GM12874 (cell line): Measurements from ENCODE around the gene GNAZ.

Experiments used
- CTCF ChIP-seq: IDR thresholded peaks from 2 replicates; pipeline ENCODE4 v1.5.1; 2011; ENCODE audit warnings: low read depth, mild to moderate bottlenecking, control low read depth, low read length, moderate library complexity; ENCODE audit not compliant: insufficient read depth

Gene GNAZ

DNA sequence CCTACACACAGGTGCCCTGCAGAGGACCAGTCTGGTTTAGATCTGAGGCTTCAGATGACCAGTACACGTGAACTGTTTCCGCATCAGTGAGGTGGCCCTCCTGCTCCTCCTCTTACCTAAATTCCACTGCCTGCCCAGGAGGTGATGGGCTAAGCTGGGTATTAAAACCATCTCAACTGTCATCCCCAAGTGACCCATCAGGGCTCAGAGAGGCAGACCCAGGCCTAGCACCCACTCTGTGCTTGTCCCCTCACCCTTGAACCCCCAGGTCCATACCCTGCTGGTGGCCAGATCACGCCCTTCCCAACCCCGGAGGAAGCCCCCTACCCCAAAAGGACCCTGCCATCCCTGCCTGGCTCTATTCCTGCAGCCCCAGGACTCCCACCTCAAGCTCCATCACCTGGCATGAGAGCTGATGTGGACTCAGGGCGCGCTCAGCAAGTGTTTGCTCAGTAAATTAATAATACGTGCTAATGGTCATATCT lies 50.1 kb downstream of the GNAZ start:
- TF ChIP-seq CTCF = no peak

DNA sequence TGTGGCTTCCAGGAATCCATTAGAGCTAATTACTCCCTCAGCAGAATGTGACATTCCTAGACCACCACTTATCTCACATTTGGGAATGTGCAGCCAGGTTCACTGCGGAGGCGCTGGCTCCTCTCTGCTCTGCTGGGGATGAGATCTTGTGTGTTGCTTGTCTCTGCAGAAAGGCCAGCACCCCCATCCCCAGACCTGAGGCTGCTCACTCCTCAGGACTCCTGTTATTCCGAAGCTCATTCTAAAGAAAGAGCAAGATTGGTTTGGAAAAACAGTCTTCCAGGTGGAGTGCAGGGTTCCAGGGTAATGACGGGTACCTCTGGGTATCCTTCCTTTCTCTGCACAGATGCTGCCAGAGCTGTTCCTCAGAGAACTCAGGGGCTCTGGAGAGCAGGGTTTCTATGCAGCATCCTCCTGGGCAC lies 50.7 kb downstream of the GNAZ start:
- no peak for TF ChIP-seq CTCF

DNA sequence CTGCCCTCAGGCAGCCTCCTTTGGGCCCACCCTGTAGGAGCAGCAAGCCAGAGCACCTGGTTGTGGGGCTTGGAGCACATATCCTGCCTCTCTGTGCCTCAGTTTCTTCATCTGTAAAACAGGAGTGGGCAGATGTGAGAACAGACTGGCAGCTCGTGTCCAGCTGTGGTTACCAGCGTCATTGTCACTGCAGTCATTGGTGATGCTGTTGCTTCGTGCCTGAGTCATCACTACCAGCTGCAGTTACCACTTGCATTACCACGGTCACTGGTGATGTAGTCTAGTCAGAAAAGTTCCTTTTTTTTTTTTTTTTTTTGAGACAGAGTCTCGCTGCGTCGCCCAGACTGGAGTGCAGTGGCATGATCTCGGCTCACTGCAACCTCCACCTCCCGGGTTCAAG lies 51.1 kb downstream of the GNAZ start:
- no peak for TF ChIP-seq CTCF

DNA sequence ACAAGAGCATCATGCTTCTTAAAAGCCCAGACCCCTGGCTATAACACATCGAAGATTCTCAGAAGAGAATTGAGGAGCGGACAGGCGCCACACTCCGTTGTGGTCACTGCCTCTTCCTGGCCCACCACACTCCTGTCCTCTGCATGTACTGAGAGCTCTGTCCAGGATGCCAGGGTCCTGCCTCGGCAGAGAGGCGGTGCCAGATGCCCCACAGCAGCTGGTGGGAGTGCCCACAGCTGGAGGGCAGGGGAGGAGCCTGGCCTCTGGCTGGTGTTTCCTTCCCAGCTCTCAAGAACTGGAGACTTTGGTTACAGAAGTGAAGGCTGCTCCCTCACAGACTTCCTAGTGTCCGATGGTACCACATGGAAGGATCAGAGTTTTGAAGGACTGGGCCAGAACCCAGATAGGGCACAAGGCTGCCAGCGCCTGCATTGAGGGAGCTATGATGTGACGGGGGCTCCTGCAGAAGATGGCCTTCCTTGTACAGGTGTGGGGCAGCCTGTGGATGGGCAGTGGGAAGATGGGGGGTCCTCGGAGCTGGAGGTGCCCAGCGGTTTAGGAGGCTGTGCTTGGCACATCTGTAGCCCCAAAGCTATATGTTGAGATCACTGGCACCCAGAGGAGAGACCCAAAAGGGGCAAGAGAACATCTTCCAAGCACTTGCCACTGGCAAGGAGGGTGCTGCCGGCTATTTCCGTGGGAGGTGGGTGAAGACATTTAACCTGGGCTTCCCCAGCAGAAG lies 52.1 kb downstream of the GNAZ start:
- TF ChIP-seq CTCF = no peak

DNA sequence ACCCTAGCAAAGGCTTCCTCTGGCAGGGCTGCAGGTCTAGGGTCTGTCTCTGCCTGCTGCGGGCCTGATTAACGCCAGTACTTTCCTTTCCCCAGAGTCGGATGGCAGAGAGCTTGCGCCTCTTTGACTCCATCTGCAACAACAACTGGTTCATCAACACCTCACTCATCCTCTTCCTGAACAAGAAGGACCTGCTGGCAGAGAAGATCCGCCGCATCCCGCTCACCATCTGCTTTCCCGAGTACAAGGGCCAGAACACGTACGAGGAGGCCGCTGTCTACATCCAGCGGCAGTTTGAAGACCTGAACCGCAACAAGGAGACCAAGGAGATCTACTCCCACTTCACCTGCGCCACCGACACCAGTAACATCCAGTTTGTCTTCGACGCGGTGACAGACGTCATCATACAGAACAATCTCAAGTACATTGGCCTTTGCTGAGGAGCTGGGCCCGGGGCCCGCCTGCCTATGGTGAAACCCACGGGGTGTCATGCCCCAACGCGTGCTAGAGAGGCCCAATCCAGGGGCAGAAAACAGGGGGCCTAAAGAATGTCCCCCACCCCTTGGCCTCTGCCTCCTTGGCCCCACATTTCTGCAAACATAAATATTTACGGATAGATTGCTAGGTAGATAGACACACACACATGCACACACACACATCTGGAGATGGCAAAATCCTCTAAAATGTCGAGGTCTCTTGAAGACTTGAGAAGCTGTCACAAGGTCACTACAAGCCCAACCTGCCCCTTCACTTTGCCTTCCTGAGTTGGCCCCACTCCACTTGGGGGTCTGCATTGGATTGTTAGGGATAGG lies 52.9 kb downstream of the GNAZ start:
- TF ChIP-seq CTCF = no peak

DNA sequence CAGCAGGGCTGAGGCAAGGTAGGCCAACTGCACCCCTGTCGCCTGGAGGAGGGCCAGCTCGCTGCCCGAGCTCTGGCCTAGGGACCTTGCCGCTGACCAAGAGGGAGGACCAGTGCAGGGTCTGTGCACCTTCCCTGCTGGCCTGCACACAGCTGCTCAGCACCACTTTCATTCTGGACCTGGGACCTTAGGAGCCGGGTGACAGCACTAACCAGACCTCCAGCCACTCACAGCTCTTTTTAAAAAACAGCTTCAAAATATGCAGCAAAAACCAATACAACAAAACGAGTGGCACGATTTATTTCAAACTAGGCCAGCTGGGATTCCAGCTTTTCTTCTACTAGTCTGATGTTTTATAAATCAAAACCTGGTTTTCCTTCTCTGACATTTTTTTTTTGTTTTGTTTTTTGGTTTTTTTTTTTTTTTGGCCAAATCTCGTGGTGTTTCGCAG lies 53.5 kb downstream of the GNAZ start:
- TF ChIP-seq CTCF = no peak

DNA sequence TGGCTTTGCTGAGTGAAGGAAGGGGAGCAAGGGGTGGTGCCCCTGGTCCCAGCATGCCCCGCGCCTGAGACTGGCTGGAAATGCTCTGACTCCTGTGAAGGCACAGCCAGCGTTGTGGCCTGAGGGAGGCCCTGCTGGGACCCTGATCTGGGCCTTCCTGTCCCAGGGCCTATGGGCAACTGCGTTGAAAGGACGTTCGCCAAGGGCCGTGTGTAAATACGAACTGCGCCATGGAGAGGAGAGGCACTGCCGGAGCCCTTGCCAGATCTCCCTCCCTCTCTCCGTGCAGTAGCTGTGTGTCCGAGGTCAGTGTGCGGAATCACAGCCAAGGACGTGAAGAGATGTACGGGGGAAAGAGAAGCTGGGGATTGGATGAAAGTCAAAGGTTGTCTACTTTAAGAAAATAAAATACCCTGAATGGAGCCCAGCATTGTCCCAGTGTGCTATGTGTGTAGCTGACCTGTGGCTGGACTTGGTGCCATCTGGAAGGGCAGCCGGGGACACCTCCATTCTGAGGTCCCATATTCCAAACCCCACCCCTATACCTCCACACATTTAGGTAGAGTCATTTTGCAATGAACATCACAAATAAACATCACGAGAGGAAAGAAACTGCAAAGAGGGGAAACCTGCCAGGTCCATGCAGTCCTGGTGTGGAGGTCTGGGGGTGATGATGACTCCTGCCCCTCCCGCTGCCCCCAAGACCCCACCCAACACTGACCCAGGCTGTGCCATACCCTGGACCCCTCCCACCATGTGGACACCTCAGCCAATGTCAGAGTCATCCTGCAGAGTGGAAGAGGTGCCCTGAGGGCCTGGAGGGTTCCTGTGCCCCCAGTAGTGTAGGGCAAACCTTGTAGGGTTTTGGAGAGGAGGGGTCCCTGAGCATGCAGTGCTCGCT lies 54.5 kb downstream of the GNAZ start:
- no peak for TF ChIP-seq CTCF
